Left lung (tissue), 10 donors: Measurements from ENCODE around the gene SH3RF1. TPM values are rescaled to one million over a fixed set of nuclear protein-coding genes. Genes with fewer than 3 reads are reported as not detected.
A peak's percentile ranks its signal among the peaks of the same experiment; 100 is the strongest.

Source experiments
- ATAC-seq: fragments of 200-7000 bp; cut with Tn5 transposase; one replicate; pipeline ENCODE4 v1.9.1; 2020; ENCODE audit warnings: moderate library complexity
- DNase-seq, 4 donors: peaks; one replicate each; pipeline ENCODE4 v3.0.0-alpha.2; 2013 to 2020
- H3K27ac ChIP-seq, 2 donors: fragments of 200-600 bp; sonication (generic) in 1 of 2; one replicate each; pipeline versions ENCODE4 v1.5.0 to v1.8.0; 2020 to 2021
- H3K27me3 ChIP-seq, 2 donors: fragments of 200-600 bp; sonication (generic) in 1 of 2; one replicate each; pipeline versions ENCODE4 v1.5.0 to v1.8.0; 2020 to 2021
- H3K36me3 ChIP-seq, 2 donors: fragments of 200-600 bp; sonication (generic) in 1 of 2; one replicate each; pipeline versions ENCODE4 v1.5.0 to v1.8.0; 2020 to 2021
- H3K4me1 ChIP-seq, 2 donors: fragments of 200-600 bp; one replicate each; pipeline ENCODE4 v1.8.0; 2021
- H3K4me3 ChIP-seq, 2 donors: fragments of 200-600 bp; sonication (generic) in 1 of 2; one replicate each; pipeline versions ENCODE4 v1.5.0 to v1.8.0; 2020 to 2021; ENCODE audit warnings: mild to moderate bottlenecking in 1 of 2
- H3K9me3 ChIP-seq, 2 donors: fragments of 200-600 bp; sonication (generic) in 1 of 2; one replicate each; pipeline versions ENCODE4 v1.5.0 to v1.8.0; 2020 to 2021
- CTCF ChIP-seq, 2 donors: fragments of 200-600 bp; sonication (generic) in 1 of 2; IDR thresholded peaks; one replicate each; pipeline versions ENCODE4 v1.5.0 to v1.8.0; 2021; ENCODE audit warnings: antibody characterized with exemption in 2 of 2
- intact Hi-C, 2 donors: fragments of 100-400 bp; cut with DNase I; formaldehyde crosslinking; loops; one replicate each; pipeline versions ENCODE4 v1.11.2 to v1.14.2; 2022
- polyA plus RNA-seq, 6 donors: library from polyadenylated mRNA; unstranded; fragments of 120-200 nt; gene quantifications; one replicate each; pipeline ENCODE4 v1.2.1, GENCODE V29; 2013; ENCODE audit not compliant: insufficient read length in 6 of 6
- total RNA-seq, 2 donors: library from RNA; stranded (reverse); fragmentation: NEBNext Ultra II Directional; extraction: Animal tissue kit (Norgen Biotek cat#: 25700); gene quantifications; one replicate each; pipeline ENCODE4 v1.2.1, GENCODE V29; 2021
- donor health status: DM: no; HTN: yes; CAD: no.
- donor health status: DM: no; HTN: no; CAD: no.

SH3RF1 gene
- total and polyA plus RNA-seq, 8 donors: 18.9 to 39.4 (median 20.8) TPM

GRCh38 chr4:169260217-169260866 lies 10.4 kb downstream of the SH3RF1 start:
- H3K9me3 ChIP-seq: no peaks in the 10 kb centered on the region
- H3K4me3 ChIP-seq: no peak overlapping the region
- intact Hi-C loops: no loop called here
- H3K4me1 ChIP-seq: peaks cover 17 to 72% of the 10 kb centered on the region in 2 donors
- no peak for ATAC-seq
- TF ChIP-seq CTCF (IDR thresholded peaks at IDR 0.05): no peak
- no peaks in the 10 kb centered on the region for H3K27me3 ChIP-seq
- DNase-seq: no peak
- H3K27ac ChIP-seq: peak overlapping the region in 1 of 2 donors; percentile 13
- no peaks in the 10 kb centered on the region for H3K36me3 ChIP-seq

GRCh38 chr4:169259271-169259670 lies 11.5 kb downstream of the SH3RF1 start:
- H3K4me1 ChIP-seq: peaks cover 26 to 73% of the 10 kb centered on the region in 2 donors
- no peak overlapping the region for H3K27ac ChIP-seq
- intact Hi-C loops: no loop called here
- no peaks in the 10 kb centered on the region for H3K36me3 ChIP-seq
- no peak for DNase-seq
- H3K4me3 ChIP-seq: no peak overlapping the region
- no peak for TF ChIP-seq CTCF (IDR thresholded peaks at IDR 0.05)
- no peaks in the 10 kb centered on the region for H3K27me3 ChIP-seq
- H3K9me3 ChIP-seq: no peaks in the 10 kb centered on the region
- ATAC-seq: no peak

- H3K36me3 ChIP-seq: no peaks in the 10 kb centered on the region
- peaks cover 30 to 65% of the 10 kb centered on the region in 2 donors for H3K4me1 ChIP-seq
Observed at GRCh38 chr4:169258141-169258540, 12.6 kb downstream of the SH3RF1 start.

GRCh38 chr4:169256856-169257761 lies 13.6 kb downstream of the SH3RF1 start:
- no peaks in the 10 kb centered on the region for H3K36me3 ChIP-seq
- peaks cover 37 to 73% of the 10 kb centered on the region in 2 donors for H3K4me1 ChIP-seq
- ATAC-seq: no peak
- peak overlapping the region in 1 of 2 donors; percentile 48 for H3K27ac ChIP-seq
- no peak for DNase-seq
- TF ChIP-seq CTCF (IDR thresholded peaks at IDR 0.05): no peak
- no peaks in the 10 kb centered on the region for H3K27me3 ChIP-seq
- no peaks in the 10 kb centered on the region for H3K9me3 ChIP-seq
- intact Hi-C loops: no loop called here
- no peak overlapping the region for H3K4me3 ChIP-seq

More at GRCh38 chr4:169258141-169258540, 12.6 kb downstream of the SH3RF1 start:
- DNase-seq (no peak), ATAC-seq (peak; percentile 20)
- no peak overlapping the region for H3K27ac ChIP-seq
- intact Hi-C loops: no loop called here
- no peak overlapping the region for H3K4me3 ChIP-seq
- no peak for TF ChIP-seq CTCF (IDR thresholded peaks at IDR 0.05)
- H3K27me3 ChIP-seq: no peaks in the 10 kb centered on the region
- no peaks in the 10 kb centered on the region for H3K9me3 ChIP-seq

GRCh38 chr4:169256101-169256612 lies 14.6 kb downstream of the SH3RF1 start:
- no peak for TF ChIP-seq CTCF (IDR thresholded peaks at IDR 0.05)
- intact Hi-C loops: no loop called here
- peaks cover 37 to 75% of the 10 kb centered on the region in 2 donors for H3K4me1 ChIP-seq
- no peak overlapping the region for H3K4me3 ChIP-seq
- DNase-seq: no peak
- no peaks in the 10 kb centered on the region for H3K27me3 ChIP-seq
- ATAC-seq: no peak
- no peaks in the 10 kb centered on the region for H3K9me3 ChIP-seq
- no peak overlapping the region for H3K27ac ChIP-seq
- no peaks in the 10 kb centered on the region for H3K36me3 ChIP-seq
